ENCODE measurements around the gene TANGO6.
"Not testable (repeated sequence)": the region's sequence is repeated elsewhere in the genome, so short reads cannot be mapped to it uniquely, and the experiment has no call there.

The TANGO6 gene

GRCh38 chr16:69019811-69020210 is 176.5 kb downstream of the TANGO6 start:
- no peak for DNase-seq

- no peak for DNase-seq
Measured at GRCh38 chr16:69029121-69029520, 185.8 kb downstream of the TANGO6 start.

GRCh38 chr16:69031877-69032301 is 188.6 kb downstream of the TANGO6 start:
- DNase-seq, result no peak

GRCh38 chr16:69033151-69033949 is 190.0 kb downstream of the TANGO6 start:
- DNase-seq, result no peak

GRCh38 chr16:69035375-69035774 is 192.0 kb downstream of the TANGO6 start:
- no peak for DNase-seq

- no peak for DNase-seq
Measured at GRCh38 chr16:69036399-69037091, 193.2 kb downstream of the TANGO6 start.

GRCh38 chr16:69037373-69038160 is 194.2 kb downstream of the TANGO6 start:
- no peak for DNase-seq

GRCh38 chr16:69039333-69039941 is 196.1 kb downstream of the TANGO6 start:
- no peak for DNase-seq

- DNase-seq, result peak; percentile 94
Measured at GRCh38 chr16:69040144-69040909, 197.0 kb downstream of the TANGO6 start.

- DNase-seq, result no peak
Measured at GRCh38 chr16:69048328-69049120, 205.2 kb downstream of the TANGO6 start.

- DNase-seq, result no peak
Measured at GRCh38 chr16:69049146-69049545, 205.8 kb downstream of the TANGO6 start.

GRCh38 chr16:69049603-69050375 is 206.5 kb downstream of the TANGO6 start:
- no peak for DNase-seq

- DNase-seq, result not testable (repeated sequence)
Measured at GRCh38 chr16:69051517-69051830, 208.1 kb downstream of the TANGO6 start.

GRCh38 chr16:69055008-69055407 is 211.7 kb downstream of the TANGO6 start:
- no peak for DNase-seq

- DNase-seq, result no peak
Measured at GRCh38 chr16:69055980-69056379, 212.6 kb downstream of the TANGO6 start.

- DNase-seq, result no peak
Measured at GRCh38 chr16:69056421-69056820, 213.1 kb downstream of the TANGO6 start.

GRCh38 chr16:69057400-69058378 is 214.4 kb downstream of the TANGO6 start:
- DNase-seq, result no peak

GRCh38 chr16:69063491-69063890 is 220.2 kb downstream of the TANGO6 start:
- not testable (repeated sequence) for DNase-seq

- no peak for DNase-seq
Measured at GRCh38 chr16:69064124-69064763, 220.9 kb downstream of the TANGO6 start.
